Kidney (tissue), 14 donors: ENCODE results near the gene PFKP. TPM values are rescaled to one million over a fixed set of nuclear protein-coding genes. Genes with fewer than 3 reads are reported as not detected.
A peak's percentile ranks its signal among the peaks of the same experiment; 100 is the strongest.

Experiments
- DNase-seq, 5 donors: peaks; one replicate each; pipeline ENCODE4 v3.0.0-alpha.2; 2013 to 2020
- FAIRE-seq: peaks from 2 replicates; lab custom pipeline; 2012; peaks lifted over from hg19 to GRCh38; lab: Jason Lieb, UNC
- H3K27ac ChIP-seq, 2 donors: one replicate each; pipeline ENCODE4 v1.7.0; 2013; ENCODE audit warnings: low read depth in 2 of 2, low read length in 2 of 2, inconsistent platforms in 1 of 2
- H3K27me3 ChIP-seq: one replicate; pipeline ENCODE4 v1.7.1; 2013; ENCODE audit warnings: low read length, inconsistent platforms; ENCODE audit not compliant: control insufficient read depth, insufficient read depth
- H3K36me3 ChIP-seq, 3 donors: one replicate each; pipeline versions ENCODE4 v1.7.0 to v1.7.1; 2013; ENCODE audit warnings: low read length in 3 of 3, control low read depth in 1 of 3, inconsistent platforms in 1 of 3; ENCODE audit not compliant: insufficient read depth in 3 of 3, control insufficient read depth in 2 of 3
- H3K4me1 ChIP-seq, 3 donors: one replicate each; pipeline versions ENCODE4 v1.7.0 to v1.7.1; 2013; ENCODE audit warnings: low read length in 3 of 3, inconsistent platforms in 1 of 3, low read depth in 1 of 3; ENCODE audit not compliant: control insufficient read depth in 2 of 3, insufficient read depth in 2 of 3
- H3K4me3 ChIP-seq, 3 donors: one replicate each; pipeline versions ENCODE4 v1.7.0 to v1.8.1; 2013; ENCODE audit warnings: low read length in 3 of 3, control low read depth in 1 of 3, inconsistent platforms in 1 of 3
- H3K9ac ChIP-seq, 3 donors: one replicate each; pipeline versions ENCODE4 v1.7.0 to v1.7.1; 2013; ENCODE audit warnings: low read length in 3 of 3, control low read depth in 1 of 3, inconsistent platforms in 1 of 3
- H3K9me3 ChIP-seq, 3 donors: one replicate each; pipeline versions ENCODE4 v1.7.0 to v1.7.1; 2013; ENCODE audit warnings: low read length in 3 of 3, control low read depth in 1 of 3, inconsistent platforms in 1 of 3; ENCODE audit not compliant: control insufficient read depth in 2 of 3, insufficient read depth in 1 of 3
- CTCF ChIP-seq: IDR thresholded peaks from 3 replicates; pipeline ENCODE4 v1.5.1; 2012; ENCODE audit warnings: mild to moderate bottlenecking, moderate library complexity, borderline replicate concordance; ENCODE audit not compliant: insufficient read depth; ENCODE audit errors: extremely low read depth
- intact Hi-C: fragments of 100-400 bp; cut with DNase I; formaldehyde crosslinking; loops from one replicate; pipeline ENCODE4 v1.11.1; 2022
- polyA plus RNA-seq: library from polyadenylated mRNA; stranded (reverse); fragments of 350-450 nt; fragmentation: Illumina TruSeq; extraction: RNeasy Lipid Tissue Mini Kit (QIAGEN cat#74804); gene quantifications from one replicate; pipeline ENCODE4 v1.2.3, GENCODE V29; 2014; ENCODE audit warnings: low read depth, low replicate concordance; ENCODE audit not compliant: insufficient read depth
- total RNA-seq: library from RNA; stranded (reverse); fragmentation: NEBNext Ultra II Directional; extraction: Animal tissue kit (Norgen Biotek cat#: 25700); gene quantifications from one replicate; pipeline ENCODE4 v1.2.1, GENCODE V29; 2021
- donor health status: control.
- donor health status: control.
- donor health status: control.
- donor health status: control.
- donor health status: control.
- donor health status: DM: yes; HTN: yes; CAD: no.
- donor health status: Normal renal cell carcinoma (clear cell type).

Gene PFKP
- total and polyA plus RNA-seq, 2 donors from 2014 or later: 51.2 to 139 TPM

- TF ChIP-seq CTCF: no peak
- no peak overlapping the region for H3K27ac ChIP-seq
- DNase-seq: peak in 1 of 5 donors; percentile 67
- no peaks in the 10 kb centered on the region for H3K27me3 ChIP-seq
- H3K4me1 ChIP-seq: peaks cover 0 to 2% (median 0%) of the 10 kb centered on the region in 3 donors
- intact Hi-C loops: no loop called here
- peak overlapping the region in 1 of 3 donors; percentile 21 for H3K9ac ChIP-seq
- no peak for FAIRE-seq
- H3K9me3 ChIP-seq: no peaks in the 10 kb centered on the region
- H3K4me3 ChIP-seq: no peak overlapping the region
- H3K36me3 ChIP-seq: no peaks in the 10 kb centered on the region
Observed at GRCh38 chr10:3077940-3078630, 10.7 kb downstream of the PFKP start.

- no peaks in the 10 kb centered on the region for H3K27me3 ChIP-seq
- peaks cover 0 to 2% (median 0%) of the 10 kb centered on the region in 3 donors for H3K4me1 ChIP-seq
- FAIRE-seq (no peak), DNase-seq (peak in 2 of 5 donors; percentile 13 to 47)
- no peak overlapping the region for H3K4me3 ChIP-seq
- TF ChIP-seq CTCF: no peak
- no peaks in the 10 kb centered on the region for H3K36me3 ChIP-seq
- H3K27ac ChIP-seq: no peak overlapping the region
- intact Hi-C loops: no loop called here
- H3K9ac ChIP-seq: no peak overlapping the region
- H3K9me3 ChIP-seq: no peaks in the 10 kb centered on the region
Observed at GRCh38 chr10:3081383-3081981, 14.1 kb downstream of the PFKP start.

- Histone ChIP-seq H3K36me3 (no peaks in the 10 kb centered on the region), H3K27ac (no peak overlapping the region), H3K9me3 (no peaks in the 10 kb centered on the region), H3K4me3 (no peak overlapping the region), H3K9ac (no peak overlapping the region), H3K4me1 (peaks cover 0 to 2% (median 0%) of the 10 kb centered on the region in 3 donors), H3K27me3 (no peaks in the 10 kb centered on the region)
- DNase-seq (peak in 1 of 5 donors; percentile 63), FAIRE-seq (no peak)
- intact Hi-C loops: no loop called here
- no peak for TF ChIP-seq CTCF
Observed at GRCh38 chr10:3082290-3082689, 14.9 kb downstream of the PFKP start.
